BLaER1 (cell line): ENCODE measurements around the gene ARHGAP22.

Experiments used
- H3K27ac ChIP-seq: shearing (Covaris generic); formaldehyde crosslinking; 2 replicates; pipeline ENCODE4 v1.8.1; 2022
- H3K27me3 ChIP-seq: shearing (Covaris generic); formaldehyde crosslinking; 2 replicates; pipeline ENCODE4 v1.8.1; 2022
- H3K36me3 ChIP-seq: shearing (Covaris generic); formaldehyde crosslinking; 2 replicates; pipeline ENCODE4 v1.8.1; 2022
- H3K4me1 ChIP-seq: shearing (Covaris generic); formaldehyde crosslinking; 2 replicates; pipeline ENCODE4 v1.8.1; 2022
- H3K4me2 ChIP-seq: shearing (Covaris generic); formaldehyde crosslinking; 2 replicates; pipeline ENCODE4 v1.8.1; 2022
- H3K4me3 ChIP-seq: shearing (Covaris generic); formaldehyde crosslinking; 2 replicates; pipeline ENCODE4 v1.8.1; 2022
- H3K9ac ChIP-seq: shearing (Covaris generic); formaldehyde crosslinking; 2 replicates; pipeline ENCODE4 v1.8.1; 2022
- H3K9me3 ChIP-seq: shearing (Covaris generic); formaldehyde crosslinking; 2 replicates; pipeline ENCODE4 v1.8.1; 2022
- H4K20me1 ChIP-seq: shearing (Covaris generic); formaldehyde crosslinking; 2 replicates; pipeline ENCODE4 v1.8.1; 2022
- Cebpa-rat ChIP-seq: shearing (Covaris generic); IDR thresholded peaks from 2 replicates; pipeline ENCODE4 v1.8.1; 2022

The ARHGAP22 gene

DNA sequence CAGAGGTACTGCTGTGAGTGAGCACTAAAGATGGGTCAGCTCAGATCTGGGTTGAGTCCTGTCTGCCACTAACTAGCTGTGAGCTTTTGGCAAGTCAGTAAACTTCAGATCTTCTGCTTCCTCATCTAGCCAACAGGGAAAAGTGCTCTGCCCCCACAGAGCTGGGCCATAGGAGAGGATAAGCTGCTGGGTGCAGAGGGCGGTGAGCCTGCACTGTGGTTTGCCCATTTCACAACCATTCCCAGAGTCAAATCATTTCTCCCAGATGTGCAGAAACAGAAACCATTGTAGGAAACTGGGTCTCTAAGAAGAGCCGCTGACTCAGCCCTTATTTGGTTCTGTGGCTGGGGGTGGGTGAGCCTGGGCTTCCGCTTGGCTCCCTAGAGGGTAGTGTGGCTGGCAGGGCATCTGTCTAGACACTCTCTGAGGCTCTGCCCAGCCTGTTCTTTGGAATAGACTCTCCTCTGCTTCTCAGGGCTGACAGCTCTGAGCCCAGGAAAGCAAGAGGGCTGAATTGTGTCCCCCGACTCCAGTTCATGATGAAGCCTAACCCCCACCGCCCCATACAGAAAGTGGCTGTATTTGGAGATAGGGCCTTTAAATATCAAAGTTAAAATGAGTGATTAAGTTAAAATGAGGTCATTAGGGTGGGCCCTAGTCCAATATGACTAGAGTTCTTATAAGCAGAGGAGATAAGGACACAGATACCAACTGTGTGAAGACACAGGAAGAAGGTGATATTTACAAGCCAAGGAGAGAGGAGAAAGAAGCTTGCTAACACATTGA lies 29.5 kb upstream of the ARHGAP22 start:
- peak overlapping the region; percentile 86 for H3K4me2 ChIP-seq
- no peaks in the 10 kb centered on the region for H3K27me3 ChIP-seq
- peak; percentile 97 for TF ChIP-seq Cebpa-rat
- H3K9ac ChIP-seq = peak overlapping the region; percentile 18; the same call in 1 of the 2 replicates
- H3K4me1 ChIP-seq = peaks cover 39% of the 10 kb centered on the region
- H3K36me3 ChIP-seq = no peaks in the 10 kb centered on the region
- H4K20me1 ChIP-seq = peaks cover 20% of the 10 kb centered on the region
- peak overlapping the region; percentile 60 for H3K27ac ChIP-seq
- peak overlapping the region; percentile 17; the same call in 1 of the 2 replicates for H3K4me3 ChIP-seq
- H3K9me3 ChIP-seq = peaks cover 5% of the 10 kb centered on the region; the same call in 1 of the 2 replicates

- Histone ChIP-seq H4K20me1 (peaks cover 20% of the 10 kb centered on the region), H3K27ac (peak overlapping the region; percentile 52; the same call in 1 of the 2 replicates), H3K4me1 (peaks cover 39% of the 10 kb centered on the region), H3K27me3 (no peaks in the 10 kb centered on the region), H3K36me3 (no peaks in the 10 kb centered on the region), H3K9me3 (peaks cover 5% of the 10 kb centered on the region; the same call in 1 of the 2 replicates), H3K4me2 (peak overlapping the region; percentile 86), H3K4me3 (0 out of 2 replicates have a peak overlapping the region, but pooled peaks have one; percentile 6), H3K9ac (no peak overlapping the region)
- TF ChIP-seq Cebpa-rat = no peak
These were observed 28.7 kb upstream of the ARHGAP22 start for GRCh38 chr10:48633381-48634197.

DNA sequence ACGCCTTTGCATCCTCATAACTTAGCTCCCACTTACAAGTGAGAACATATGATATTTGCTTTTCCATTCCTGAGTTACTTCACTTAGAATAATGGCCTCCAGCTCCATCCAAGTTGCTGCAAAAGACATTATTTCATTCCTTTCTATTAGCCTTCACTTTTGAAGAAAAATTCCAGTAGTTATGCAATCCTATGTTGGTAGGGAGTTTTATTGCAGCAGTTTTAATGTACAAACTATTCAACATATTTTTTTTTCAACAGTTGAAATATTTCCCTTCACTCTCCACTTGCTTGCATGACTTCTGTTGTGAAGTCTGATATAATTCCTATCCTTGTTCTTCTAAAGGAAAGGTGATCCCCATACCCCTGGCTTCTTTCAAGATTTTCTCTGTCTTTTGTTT lies 27.3 kb upstream of the ARHGAP22 start:
- H3K9me3 ChIP-seq = peaks cover 5% of the 10 kb centered on the region; the same call in 1 of the 2 replicates
- no peak overlapping the region for H3K4me3 ChIP-seq
- peaks cover 20% of the 10 kb centered on the region for H4K20me1 ChIP-seq
- no peak overlapping the region for H3K9ac ChIP-seq
- TF ChIP-seq Cebpa-rat = no peak
- no peak overlapping the region for H3K27ac ChIP-seq
- H3K4me1 ChIP-seq = peaks cover 39% of the 10 kb centered on the region
- H3K36me3 ChIP-seq = no peaks in the 10 kb centered on the region
- H3K4me2 ChIP-seq = no peak overlapping the region
- H3K27me3 ChIP-seq = no peaks in the 10 kb centered on the region

- Histone ChIP-seq H3K36me3 (no peaks in the 10 kb centered on the region), H3K27ac (no peak overlapping the region), H3K4me2 (no peak overlapping the region), H3K9ac (no peak overlapping the region), H3K4me3 (no peak overlapping the region), H4K20me1 (no peaks in the 10 kb centered on the region), H3K4me1 (peaks cover 22% of the 10 kb centered on the region), H3K27me3 (no peaks in the 10 kb centered on the region), H3K9me3 (peaks cover 5% of the 10 kb centered on the region; the same call in 1 of the 2 replicates)
- TF ChIP-seq Cebpa-rat = no peak
These were observed 23.2 kb upstream of the ARHGAP22 start for GRCh38 chr10:48627984-48628609.

GRCh38 chr10:48626986-48627731 lies 22.3 kb upstream of the ARHGAP22 start:
- H3K27ac ChIP-seq = no peak overlapping the region
- H3K4me2 ChIP-seq = no peak overlapping the region

GRCh38 chr10:48626447-48626846 lies 21.6 kb upstream of the ARHGAP22 start:
- Histone ChIP-seq H3K4me3 (no peak overlapping the region), H3K4me1 (peaks cover 20% of the 10 kb centered on the region), H3K9ac (no peak overlapping the region), H3K9me3 (peaks cover 9% of the 10 kb centered on the region; the same call in 1 of the 2 replicates), H3K4me2 (no peak overlapping the region), H3K27ac (no peak overlapping the region), H4K20me1 (no peaks in the 10 kb centered on the region), H3K27me3 (no peaks in the 10 kb centered on the region), H3K36me3 (no peaks in the 10 kb centered on the region)
- TF ChIP-seq Cebpa-rat = no peak

More at GRCh38 chr10:48626986-48627731, 22.3 kb upstream of the ARHGAP22 start:
- H3K4me1 ChIP-seq = peaks cover 20% of the 10 kb centered on the region
- H3K4me3 ChIP-seq = no peak overlapping the region
- H4K20me1 ChIP-seq = no peaks in the 10 kb centered on the region
- H3K9me3 ChIP-seq = peaks cover 5% of the 10 kb centered on the region; the same call in 1 of the 2 replicates
- TF ChIP-seq Cebpa-rat = no peak
- H3K9ac ChIP-seq = no peak overlapping the region
- no peaks in the 10 kb centered on the region for H3K36me3 ChIP-seq
- H3K27me3 ChIP-seq = no peaks in the 10 kb centered on the region

GRCh38 chr10:48625826-48626134 lies 20.9 kb upstream of the ARHGAP22 start:
- H3K4me2 ChIP-seq = peak overlapping the region; percentile 20; the same call in 1 of the 2 replicates
- H3K4me1 ChIP-seq = peaks cover 20% of the 10 kb centered on the region
- H3K4me3 ChIP-seq = no peak overlapping the region
- no peak overlapping the region for H3K9ac ChIP-seq
- H3K9me3 ChIP-seq = peaks cover 9% of the 10 kb centered on the region; the same call in 1 of the 2 replicates
- no peaks in the 10 kb centered on the region for H4K20me1 ChIP-seq
- no peaks in the 10 kb centered on the region for H3K27me3 ChIP-seq
- no peak for TF ChIP-seq Cebpa-rat
- no peaks in the 10 kb centered on the region for H3K36me3 ChIP-seq
- H3K27ac ChIP-seq = no peak overlapping the region

DNA sequence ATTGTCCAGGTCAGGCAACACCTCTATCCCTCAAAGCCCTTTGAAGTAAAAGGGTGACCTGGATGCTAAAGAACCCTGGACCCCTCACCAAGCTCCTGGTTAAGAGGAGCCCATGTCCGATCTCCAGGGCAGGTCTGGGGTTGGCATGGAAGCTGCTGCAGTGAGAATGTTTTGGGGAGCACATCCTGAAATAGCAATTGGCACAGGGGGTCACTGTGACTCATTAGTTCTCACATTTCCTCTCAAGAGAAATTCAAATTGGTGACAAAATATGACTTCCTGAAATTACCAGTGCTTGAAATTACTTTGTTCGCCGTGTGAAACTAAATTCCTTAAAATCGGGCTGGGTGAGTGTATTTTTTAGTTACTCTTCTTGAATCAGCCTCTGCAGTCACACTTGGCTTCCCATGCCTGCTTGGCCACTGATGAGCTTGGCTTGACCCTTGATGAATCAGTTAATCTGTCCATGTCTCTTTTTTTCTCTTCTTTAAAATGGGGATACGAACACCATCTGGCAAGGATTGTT lies 18.8 kb upstream of the ARHGAP22 start:
- Histone ChIP-seq H3K4me2 (peak overlapping the region; percentile 54), H4K20me1 (no peaks in the 10 kb centered on the region), H3K27me3 (no peaks in the 10 kb centered on the region), H3K4me3 (no peak overlapping the region), H3K9ac (no peak overlapping the region), H3K4me1 (peaks cover 20% of the 10 kb centered on the region), H3K9me3 (peaks cover 4% of the 10 kb centered on the region; the same call in 1 of the 2 replicates), H3K27ac (no peak overlapping the region), H3K36me3 (no peaks in the 10 kb centered on the region)
- TF ChIP-seq Cebpa-rat = no peak

DNA sequence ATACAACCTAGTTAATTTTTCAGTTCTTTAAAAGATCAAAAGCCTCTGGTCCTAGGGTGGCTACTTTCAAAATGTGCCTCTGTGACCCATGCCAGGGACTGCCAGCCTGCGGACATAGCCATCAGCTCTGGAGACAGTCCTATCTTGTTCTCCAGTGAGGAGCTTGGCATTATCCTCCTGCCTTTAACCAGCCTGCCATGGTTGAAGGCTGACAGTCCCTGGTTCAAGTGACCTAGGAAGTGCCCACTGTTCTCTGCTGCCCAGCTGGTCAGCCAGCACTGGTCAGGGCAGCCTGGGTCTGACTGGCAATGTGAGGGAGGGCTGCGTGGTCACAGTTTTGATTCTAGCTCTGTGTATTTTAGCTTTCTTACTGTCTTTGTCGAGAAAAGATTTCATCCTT lies 18.1 kb upstream of the ARHGAP22 start:
- H3K4me2 ChIP-seq = peak overlapping the region; percentile 54
- no peak overlapping the region for H3K4me3 ChIP-seq
- H3K9ac ChIP-seq = no peak overlapping the region
- H3K9me3 ChIP-seq = peaks cover 4% of the 10 kb centered on the region; the same call in 1 of the 2 replicates
- peaks cover 20% of the 10 kb centered on the region for H3K4me1 ChIP-seq
- no peak for TF ChIP-seq Cebpa-rat
- H4K20me1 ChIP-seq = no peaks in the 10 kb centered on the region
- H3K27ac ChIP-seq = no peak overlapping the region
- H3K36me3 ChIP-seq = no peaks in the 10 kb centered on the region
- no peaks in the 10 kb centered on the region for H3K27me3 ChIP-seq
